GM19025 (cell line): ENCODE measurements around the gene TSSK6.
A peak's percentile ranks its signal among the peaks of the same experiment; 100 is the strongest.
"Not testable (repeated sequence)": the region's sequence is repeated elsewhere in the genome, so short reads cannot be mapped to it uniquely, and the experiment has no call there.

ENCODE experiments used
- ATAC-seq: cut with Tn5 transposase; IDR thresholded peaks from one replicate; pipeline ENCODE4 v1.9.1; 2021; ENCODE audit warnings: mild to moderate bottlenecking, low read depth, moderate library complexity; ENCODE audit not compliant: unreplicated experiment

TSSK6 gene

GRCh38 chr19:19488875-19489690, 26.3 kb downstream of the TSSK6 start:
- ATAC-seq: peak; percentile 58

- no peak for ATAC-seq
Measured at GRCh38 chr19:19487950-19488874, 27.1 kb downstream of the TSSK6 start.

DNA sequence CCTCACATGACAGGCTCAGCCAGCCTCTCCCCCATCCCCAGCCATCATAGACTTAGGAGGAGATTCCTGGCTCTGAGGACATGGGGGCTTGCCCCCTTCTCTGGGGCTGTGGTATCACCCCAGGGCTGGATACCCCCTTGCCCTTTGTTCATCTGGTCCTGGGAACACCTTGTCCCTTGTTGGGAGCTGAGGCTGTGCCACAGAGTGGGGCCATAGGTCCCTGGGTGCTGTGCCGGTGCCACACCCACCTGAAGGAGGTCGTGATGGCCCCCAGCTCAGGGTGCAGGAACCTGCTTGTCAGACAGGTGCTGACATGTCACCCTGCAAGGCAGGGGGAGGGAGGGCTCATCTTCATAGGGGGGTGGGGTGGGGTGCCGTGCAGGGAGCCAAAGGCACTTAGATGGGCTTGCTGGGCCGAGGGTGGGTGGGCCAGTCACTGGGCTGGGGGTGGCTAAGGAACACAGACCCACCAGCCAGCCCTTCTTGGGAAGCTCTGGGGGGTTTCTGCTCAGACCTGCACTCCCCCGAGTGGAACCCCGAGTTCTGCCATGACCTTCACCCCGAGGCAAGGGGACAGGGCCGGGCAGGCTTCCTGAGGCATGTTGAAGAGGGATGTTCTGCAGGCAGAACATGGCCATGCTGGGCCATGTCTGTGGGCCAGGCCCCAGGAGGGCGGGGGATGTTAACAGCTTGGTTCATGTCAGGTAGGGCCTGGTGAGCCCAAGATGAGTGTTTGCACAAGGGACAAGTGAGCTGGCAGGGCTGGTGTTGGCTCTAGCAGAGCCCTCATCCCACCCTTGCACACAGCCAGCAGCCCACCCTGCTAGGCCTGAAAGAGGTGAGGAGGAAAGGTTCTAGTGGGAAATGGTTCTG, 28.0 kb downstream of the TSSK6 start:
- ATAC-seq: no peak

DNA sequence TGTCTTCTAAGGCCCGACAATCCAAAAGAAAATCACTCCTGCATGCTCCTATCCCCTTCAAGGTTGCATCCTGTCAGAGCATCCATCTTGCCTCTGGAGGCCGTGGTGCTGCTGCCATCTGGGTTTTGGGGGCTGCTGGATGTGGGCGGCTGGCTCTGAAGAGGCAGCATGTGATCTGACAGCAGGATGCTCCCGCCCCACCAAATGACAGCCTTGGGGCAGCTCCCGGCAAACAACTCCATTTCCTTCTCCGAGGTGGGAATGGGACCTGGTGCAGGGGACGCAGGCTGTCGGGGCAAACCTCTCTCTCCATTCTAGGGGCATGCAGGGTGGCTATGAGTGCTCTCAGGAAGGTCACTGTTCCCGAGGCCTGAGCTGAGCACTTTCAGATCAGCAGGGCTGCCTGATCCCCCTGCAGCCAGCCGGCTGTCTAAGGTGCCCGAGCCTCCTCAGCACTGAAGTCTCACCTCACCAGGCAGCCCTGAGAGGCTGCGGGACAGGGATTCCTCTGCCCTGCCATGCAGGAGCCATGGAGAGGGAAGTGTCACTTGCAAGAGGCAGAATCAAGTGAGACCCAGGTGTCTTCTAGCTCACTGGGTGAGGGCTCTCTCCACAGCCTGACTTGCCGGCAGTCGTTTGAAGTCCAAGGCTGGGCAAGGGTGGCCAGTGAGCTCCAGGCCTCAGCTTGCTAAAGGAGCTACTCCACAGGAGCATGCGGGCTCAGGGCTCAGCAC, 28.8 kb downstream of the TSSK6 start:
- no peak for ATAC-seq

DNA sequence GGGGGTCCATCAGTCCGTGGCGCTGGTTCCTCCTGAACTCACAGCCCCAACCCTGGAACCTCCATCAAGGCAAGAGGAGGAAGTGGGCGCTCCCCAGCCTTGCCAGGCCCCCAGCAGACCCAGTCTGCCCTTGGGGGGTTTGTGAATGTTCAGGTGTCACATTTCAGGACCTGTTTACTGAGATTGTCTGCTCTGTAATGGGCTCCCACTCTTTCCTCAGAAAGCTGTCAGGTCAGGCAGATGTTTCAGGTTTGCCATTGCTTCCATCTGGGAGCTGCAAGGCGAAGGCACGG, 29.4 kb downstream of the TSSK6 start:
- no peak for ATAC-seq

DNA sequence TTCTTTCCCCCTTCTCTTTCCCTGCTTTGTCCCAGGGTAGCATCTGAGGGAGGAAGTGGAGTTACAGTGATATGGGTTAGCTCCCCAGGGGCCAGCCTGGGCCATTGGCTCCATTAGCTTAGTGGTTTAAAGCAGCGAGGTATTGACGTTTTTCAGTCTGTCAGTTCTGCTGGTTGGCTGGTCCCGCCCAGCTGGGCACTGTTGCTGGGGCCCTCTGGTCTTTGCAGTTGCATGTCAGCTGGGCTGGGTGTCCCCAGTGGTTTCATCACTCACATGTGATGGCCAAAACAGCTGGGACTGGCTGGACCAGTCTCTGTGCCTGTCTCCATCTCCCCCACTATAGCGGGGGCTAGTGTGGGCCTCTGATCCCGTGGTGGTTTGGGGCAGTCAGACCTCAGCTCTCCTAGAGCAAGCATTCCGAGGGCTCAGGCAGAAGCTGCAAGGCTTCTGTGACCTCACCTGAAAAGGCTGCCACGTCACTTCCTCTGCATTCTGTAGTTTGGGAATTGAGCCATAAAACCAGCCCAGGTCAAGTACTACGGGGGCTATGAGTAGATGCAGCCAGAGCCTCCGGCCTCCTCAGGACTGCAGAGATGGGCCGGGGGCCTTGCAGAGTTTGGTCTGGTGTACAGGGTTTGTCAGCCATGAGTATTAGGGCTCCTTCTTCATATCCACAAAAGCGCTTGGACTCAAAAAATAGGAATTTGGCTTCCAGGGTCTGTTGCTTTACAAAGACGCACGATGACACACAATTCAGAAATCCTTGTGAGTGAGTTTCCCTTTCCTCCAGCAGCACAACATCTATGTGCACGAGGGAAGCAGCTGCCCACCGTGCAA, 30.0 kb downstream of the TSSK6 start:
- no peak for ATAC-seq

GRCh38 chr19:19482809-19483596, 32.3 kb downstream of the TSSK6 start:
- no peak for ATAC-seq

GRCh38 chr19:19480688-19481087, 34.7 kb downstream of the TSSK6 start:
- ATAC-seq: no peak

DNA sequence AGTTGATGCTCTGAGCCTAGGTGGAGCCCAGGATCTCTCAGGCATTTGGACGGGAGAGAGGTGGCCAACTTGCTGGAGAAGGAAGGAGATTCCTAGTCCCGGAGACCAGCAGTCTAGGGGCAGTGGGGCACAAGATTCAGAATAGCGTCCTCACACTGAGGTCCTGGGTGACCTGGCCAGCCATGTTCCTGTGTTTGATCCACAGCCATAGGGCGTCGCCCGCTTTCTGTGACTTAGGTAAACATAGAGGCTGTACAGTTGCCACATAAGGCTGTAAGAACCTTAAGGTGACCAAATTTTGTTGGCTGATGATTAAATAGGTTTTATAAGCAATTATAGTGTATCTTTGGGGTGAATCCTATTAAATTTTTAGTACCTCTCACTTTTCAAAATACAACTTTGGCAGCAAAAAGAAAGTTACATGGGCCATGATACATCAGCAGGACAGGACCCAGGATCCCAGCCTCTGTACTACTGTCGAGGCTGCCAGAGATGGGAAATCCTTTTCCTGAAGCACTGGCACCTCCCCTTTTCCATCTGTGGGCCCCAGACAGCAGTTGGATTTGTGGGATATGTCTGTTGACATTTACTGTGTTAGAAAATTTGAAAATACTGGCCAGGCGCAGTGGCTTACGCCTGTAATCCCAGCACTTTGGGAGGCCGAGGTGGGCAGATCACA, 37.5 kb downstream of the TSSK6 start:
- ATAC-seq: no peak

DNA sequence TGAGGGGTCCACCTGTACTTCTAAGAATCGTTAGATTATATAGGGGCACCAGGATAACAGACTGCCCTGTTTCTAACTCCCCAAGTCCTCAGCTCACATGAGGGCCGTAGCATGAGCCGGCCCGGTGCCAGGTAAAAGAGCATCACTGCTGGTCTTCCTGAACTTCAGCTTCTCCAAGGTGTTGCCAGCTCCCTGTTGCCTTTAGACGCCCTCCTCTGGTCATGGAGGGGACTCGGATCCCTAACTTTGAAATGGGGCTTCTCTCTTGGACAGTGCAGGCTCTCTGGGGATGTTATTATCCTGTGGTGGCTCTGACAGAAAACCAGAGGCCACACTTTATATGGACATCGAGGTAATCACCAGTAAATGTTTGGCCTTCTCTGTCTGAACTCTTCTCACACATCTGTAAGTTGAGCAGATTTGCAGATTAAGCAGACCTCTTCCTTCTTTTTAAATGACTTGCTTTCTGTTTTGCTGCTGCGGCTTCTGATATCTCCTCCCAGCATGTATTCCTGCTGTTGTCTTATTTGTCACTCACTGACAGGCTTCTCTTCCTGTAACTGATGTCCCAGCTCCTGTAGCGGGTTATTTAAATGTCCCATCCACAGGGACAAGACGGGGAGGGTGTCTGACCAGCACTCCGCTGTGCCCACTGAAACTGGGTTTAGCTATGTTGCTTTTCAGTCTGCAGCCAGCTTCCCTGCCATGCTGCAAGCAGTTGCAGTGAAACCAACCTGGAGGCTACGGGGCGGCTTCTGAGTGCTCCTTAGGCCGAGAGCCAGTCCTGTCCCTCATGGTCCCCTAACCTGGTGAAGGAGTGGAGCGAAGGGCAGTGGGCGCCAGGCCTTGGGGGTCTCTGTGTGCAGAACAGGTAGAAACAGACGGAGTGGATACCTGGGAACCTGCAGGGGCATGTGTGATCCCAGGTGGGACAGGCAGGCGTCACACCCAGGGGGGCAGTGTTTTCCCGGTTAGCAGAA, 39.2 kb downstream of the TSSK6 start:
- no peak for ATAC-seq

DNA sequence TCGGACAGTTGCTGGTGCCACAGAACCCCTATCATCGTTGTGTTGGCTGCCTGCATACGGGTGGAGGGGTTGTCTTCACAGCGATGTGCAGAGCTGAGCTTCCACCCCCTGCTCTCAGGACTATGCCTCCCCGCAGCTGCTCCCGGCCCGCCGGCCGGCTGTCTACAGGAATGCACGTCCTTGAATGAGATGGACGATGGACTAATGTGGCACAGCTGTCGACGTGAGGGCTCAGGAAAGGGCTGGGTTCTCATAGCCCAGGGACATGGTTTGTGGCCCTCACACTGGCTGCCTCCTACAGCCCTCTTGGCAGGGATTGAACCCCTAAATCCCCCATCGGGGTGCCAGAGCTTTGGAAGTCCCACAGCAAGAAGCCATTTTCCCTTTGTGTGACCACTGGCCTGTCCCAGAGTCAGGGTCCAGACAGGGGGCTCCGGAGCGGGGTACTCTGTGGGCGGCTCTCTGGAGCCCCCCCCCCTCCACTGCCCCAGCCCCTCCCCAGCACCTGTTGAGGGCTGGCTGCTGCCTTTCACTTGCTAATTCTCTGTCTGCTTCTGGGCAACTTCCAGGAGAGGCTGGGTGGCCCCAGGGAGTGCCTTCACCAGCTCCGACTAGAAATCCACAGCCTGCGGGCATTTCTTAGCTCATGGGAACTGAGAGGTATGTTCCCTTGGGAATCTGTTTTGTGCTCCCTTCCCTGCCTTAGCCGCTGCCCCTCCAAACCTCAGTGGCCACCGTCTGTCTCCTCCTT, 40.2 kb downstream of the TSSK6 start:
- no peak for ATAC-seq

GRCh38 chr19:19472106-19472505, 43.2 kb downstream of the TSSK6 start:
- ATAC-seq: not testable (repeated sequence)

DNA sequence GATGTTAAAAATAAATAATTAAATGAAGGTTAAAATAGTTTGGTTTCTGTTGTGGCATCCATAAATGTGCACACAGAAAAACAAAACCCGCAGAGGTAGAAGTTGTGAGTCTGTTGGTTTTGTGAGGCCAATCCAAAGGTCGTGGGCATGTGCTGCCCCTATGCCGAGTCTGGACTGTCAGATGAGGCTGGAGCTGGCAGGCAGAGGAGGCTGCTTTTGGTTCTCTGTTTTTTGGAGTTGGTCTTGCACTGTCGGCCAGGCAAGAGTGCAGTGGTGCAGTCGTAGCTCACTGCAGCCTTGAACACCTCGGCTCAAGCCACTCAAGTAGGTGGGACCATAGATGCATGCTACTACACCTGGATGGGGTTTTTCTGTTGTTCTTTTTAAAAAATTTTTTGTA, 43.7 kb downstream of the TSSK6 start:
- ATAC-seq: no peak

DNA sequence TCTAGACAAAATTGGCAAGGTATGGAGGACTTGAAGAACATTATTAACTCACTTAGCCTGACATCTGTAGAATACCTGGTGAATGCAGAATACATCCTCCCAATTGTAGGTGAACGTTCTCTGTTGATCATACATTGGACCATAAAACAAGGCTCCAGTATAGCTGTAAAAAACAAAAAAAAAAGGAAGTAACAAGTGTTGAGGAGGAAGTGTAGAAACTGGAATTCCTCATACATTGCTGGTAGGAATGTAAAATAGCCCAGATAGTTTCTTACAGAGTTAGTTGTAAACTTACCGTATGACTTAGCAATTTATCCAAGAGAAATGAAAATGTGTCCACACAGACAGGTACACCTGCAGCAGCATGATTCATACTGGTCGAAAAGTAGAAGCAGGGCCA, 44.8 kb downstream of the TSSK6 start:
- ATAC-seq: no peak

GRCh38 chr19:19468424-19469050, 46.8 kb downstream of the TSSK6 start:
- no peak for ATAC-seq

DNA sequence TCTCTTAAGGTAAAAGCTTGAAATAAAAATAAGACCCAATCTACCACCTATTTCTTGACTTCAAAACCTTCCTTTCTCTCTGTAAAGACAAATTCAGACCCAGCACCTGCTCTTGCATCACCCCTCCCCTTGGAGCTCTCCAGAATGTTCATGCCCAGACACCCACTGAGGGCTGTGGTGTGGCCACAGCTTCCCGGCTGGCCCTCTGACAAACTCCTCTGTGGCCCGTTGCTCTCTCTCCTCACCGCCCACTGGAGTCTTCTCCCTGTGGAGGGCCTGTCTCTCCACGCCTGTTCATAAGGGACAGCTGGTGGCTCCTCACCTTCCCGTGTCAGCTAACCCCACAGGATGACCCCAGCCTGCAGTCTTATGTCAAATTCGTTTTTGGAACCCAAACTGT, 49.1 kb downstream of the TSSK6 start:
- ATAC-seq: no peak
